T47D (cell line): ENCODE measurements around the gene YY1.
"Not testable (repeated sequence)": the region's sequence is repeated elsewhere in the genome, so short reads cannot be mapped to it uniquely, and the experiment has no call there.

Source experiments
- DNase-seq, 2 experiments: peaks; one replicate each; pipeline versions ENCODE4 v3.0.0 to v3.0.0-alpha.2; 2011 to 2012; ENCODE audit warnings: low read depth in 1 of 2, low spot score in 1 of 2
- JUND ChIP-seq: IDR thresholded peaks from 2 replicates; pipeline ENCODE4 v1.6.1; 2012; ENCODE audit warnings: low read depth
- in situ Hi-C: cut with HindIII; loops from 2 replicates; pipeline ENCODE4 v1.10.0; 2016; ENCODE audit warnings: low sequenced_read_pairs, low pct_unique_long_range_greater_than_20kb

YY1 gene

GRCh38 chr14:100292776-100293461, 54.0 kb downstream of the YY1 start:
- no peak for DNase-seq
- in situ Hi-C loops: no loop called here
- no peak for TF ChIP-seq JUND

GRCh38 chr14:100293497-100294212, 54.7 kb downstream of the YY1 start:
- in situ Hi-C loops: no loop called here
- no peak for DNase-seq
- no peak for TF ChIP-seq JUND

GRCh38 chr14:100294213-100294962, 55.4 kb downstream of the YY1 start:
- DNase-seq: no peak
- in situ Hi-C loops: no loop called here
- no peak for TF ChIP-seq JUND

GRCh38 chr14:100294963-100295330, 56.0 kb downstream of the YY1 start:
- DNase-seq: no peak
- in situ Hi-C loops: no loop called here
- no peak for TF ChIP-seq JUND

GRCh38 chr14:100295376-100296105, 56.6 kb downstream of the YY1 start:
- DNase-seq: no peak
- TF ChIP-seq JUND: no peak
- in situ Hi-C loops: no loop called here

GRCh38 chr14:100296106-100296651, 57.2 kb downstream of the YY1 start:
- in situ Hi-C loops: no loop called here
- no peak for TF ChIP-seq JUND
- DNase-seq: no peak

GRCh38 chr14:100296729-100297128, 57.8 kb downstream of the YY1 start:
- DNase-seq, in situ Hi-C loops: not testable (repeated sequence)

- peak in 1 of 2 experiments; percentile 22 for DNase-seq
- in situ Hi-C loops: no loop called here
- TF ChIP-seq JUND: no peak
Observed at GRCh38 chr14:100297320-100298300, 58.7 kb downstream of the YY1 start.

- in situ Hi-C loops: no loop called here
- no peak for TF ChIP-seq JUND
Observed at GRCh38 chr14:100298551-100299237, 59.8 kb downstream of the YY1 start.

GRCh38 chr14:100299238-100299560, 60.3 kb downstream of the YY1 start:
- no peak for TF ChIP-seq JUND
- in situ Hi-C loops: no loop called here
- no peak for DNase-seq

More at GRCh38 chr14:100298551-100299237, 59.8 kb downstream of the YY1 start:
- no peak for DNase-seq

GRCh38 chr14:100302616-100303015, 63.7 kb downstream of the YY1 start:
- in situ Hi-C loops: no loop called here
- peak in 1 of 2 experiments; percentile 83 for DNase-seq
- no peak for TF ChIP-seq JUND
